Liver (tissue), 9 donors: ENCODE data around the gene DHCR24. TPM values are rescaled to one million over a fixed set of nuclear protein-coding genes. Genes with fewer than 3 reads are reported as not detected.

Experiments
- DNase-seq: peaks from one replicate; pipeline ENCODE4 v3.0.0-alpha.2; 2017; ENCODE audit warnings: low spot score
- H3K27ac ChIP-seq, 2 donors: one replicate each; pipeline ENCODE4 v1.7.0; 2013; ENCODE audit warnings: inconsistent platforms in 2 of 2, low read length in 2 of 2, control low read depth in 1 of 2, low read depth in 1 of 2, mild to moderate bottlenecking in 1 of 2
- H3K27me3 ChIP-seq, 4 donors: one replicate each; pipeline versions ENCODE4 v1.6.1 to v1.7.0; 2013; ENCODE audit warnings: low read length in 3 of 4, inconsistent platforms in 1 of 4, mild to moderate bottlenecking in 1 of 4, moderate library complexity in 1 of 4; ENCODE audit not compliant: control insufficient read depth in 4 of 4, insufficient read depth in 4 of 4
- H3K36me3 ChIP-seq, 4 donors: one replicate each; pipeline versions ENCODE4 v1.6.1 to v1.7.0; 2013; ENCODE audit warnings: low read length in 3 of 4, mild to moderate bottlenecking in 3 of 4, low read depth in 1 of 4, moderate library complexity in 1 of 4; ENCODE audit not compliant: control insufficient read depth in 4 of 4, insufficient read depth in 3 of 4
- H3K4me1 ChIP-seq, 4 donors: one replicate each; pipeline versions ENCODE4 v1.6.1 to v1.7.0; 2013; ENCODE audit warnings: low read length in 3 of 4, mild to moderate bottlenecking in 3 of 4, moderate library complexity in 1 of 4; ENCODE audit not compliant: control insufficient read depth in 4 of 4, insufficient read depth in 4 of 4
- H3K4me3 ChIP-seq, 3 donors: one replicate each; pipeline versions ENCODE4 v1.6.1 to v1.7.0; 2013; ENCODE audit warnings: low read length in 3 of 3, control low read depth in 1 of 3, low read depth in 1 of 3, mild to moderate bottlenecking in 1 of 3
- H3K9ac ChIP-seq, 2 donors: one replicate each; pipeline ENCODE4 v1.7.0; 2013; ENCODE audit warnings: low read length in 2 of 2, mild to moderate bottlenecking in 2 of 2, moderate library complexity in 2 of 2, control low read depth in 1 of 2, low read depth in 1 of 2
- H3K9me3 ChIP-seq, 4 donors: one replicate each; pipeline versions ENCODE4 v1.6.1 to v1.7.0; 2013; ENCODE audit warnings: low read length in 3 of 4; ENCODE audit not compliant: control insufficient read depth in 4 of 4
- EGR1 ChIP-seq, 2 donors: IDR thresholded peaks; 2 replicates each; pipeline ENCODE4 v1.6.1; 2016 to 2018; ENCODE audit warnings: antibody characterized with exemption in 2 of 2, low read depth in 2 of 2
- FOXA1 ChIP-seq: IDR thresholded peaks from 2 replicates; pipeline ENCODE4 v1.6.1; 2016; ENCODE audit warnings: antibody characterized with exemption
- FOXA2 ChIP-seq: IDR thresholded peaks from 2 replicates; pipeline ENCODE4 v1.6.1; 2016; ENCODE audit warnings: antibody characterized with exemption
- GABPA ChIP-seq, 2 donors: IDR thresholded peaks in 1 of 2; conservative IDR thresholded peaks in 1 of 2; 2 replicates each; pipeline ENCODE4 v1.6.1; 2016; ENCODE audit warnings: antibody characterized with exemption in 2 of 2, mild to moderate bottlenecking in 1 of 2, moderate library complexity in 1 of 2
- JUND ChIP-seq, 2 donors: IDR thresholded peaks; 2 replicates each; pipeline ENCODE4 v1.6.1; 2016; ENCODE audit warnings: antibody characterized with exemption in 2 of 2
- NR2F2 ChIP-seq: IDR thresholded peaks from 2 replicates; pipeline ENCODE4 v1.6.1; 2016; ENCODE audit warnings: antibody characterized with exemption
- RAD21 ChIP-seq, 2 donors: IDR thresholded peaks; 2 replicates each; pipeline ENCODE4 v1.6.1; 2016; ENCODE audit warnings: antibody characterized with exemption in 2 of 2, mild to moderate bottlenecking in 2 of 2
- SP1 ChIP-seq: IDR thresholded peaks from 2 replicates; pipeline ENCODE4 v1.6.1; 2018; ENCODE audit warnings: antibody characterized with exemption, mild to moderate bottlenecking
- WGBS: extraction: QIAGEN DNeasy Blood & Tissue Kit; methylation state at CpG from one replicate; pipeline ENCODE4 v1.1.7; 2013; 5-methylcytosine and 5-hydroxymethylcytosine counted together
- polyA plus RNA-seq, 2 donors: library from polyadenylated mRNA; stranded (reverse) in 1 of 2; unstranded in 1 of 2; fragments of 200-250 nt in 1 of 2; fragments of >200 nt in 1 of 2; fragmentation: Nextera tagmentation in 1 of 2; extraction: Ambion mirVana in 1 of 2; gene quantifications; one replicate each; pipeline versions ENCODE4 v1.2.1 to v1.2.3, GENCODE V29; 2013 to 2015
- total RNA-seq, 2 donors: library from RNA; depleted of rRNA; stranded (reverse); fragments of >200 nt; gene quantifications; one replicate each; pipeline ENCODE4 v1.2.3, GENCODE V29; 2014
- TF ChIP-seq, protein P1 (sequence below): fragments of 150-350 bp; IDR thresholded peaks from 2 replicates; pipeline ENCODE4 v1.5.1; 2017; ENCODE audit warnings: improper control_type of control experiment, low read depth, low read length; ENCODE audit not compliant: missing input control
- TF ChIP-seq, protein P2 (sequence below): IDR thresholded peaks from 2 replicates; pipeline ENCODE4 v1.6.1; 2016; ENCODE audit warnings: antibody characterized with exemption
- TF ChIP-seq, protein P3 (sequence below): IDR thresholded peaks from 2 replicates; pipeline ENCODE4 v1.6.1; 2016; ENCODE audit warnings: antibody characterized with exemption
- donor health status: healthy.
- donor health status: healthy.
- donor health status: healthy.
- donor health status: healthy.
- donor health status: healthy.

Gene DHCR24
- total and polyA plus RNA-seq, 4 donors, result 271 to 815 (median 600) TPM

DNA sequence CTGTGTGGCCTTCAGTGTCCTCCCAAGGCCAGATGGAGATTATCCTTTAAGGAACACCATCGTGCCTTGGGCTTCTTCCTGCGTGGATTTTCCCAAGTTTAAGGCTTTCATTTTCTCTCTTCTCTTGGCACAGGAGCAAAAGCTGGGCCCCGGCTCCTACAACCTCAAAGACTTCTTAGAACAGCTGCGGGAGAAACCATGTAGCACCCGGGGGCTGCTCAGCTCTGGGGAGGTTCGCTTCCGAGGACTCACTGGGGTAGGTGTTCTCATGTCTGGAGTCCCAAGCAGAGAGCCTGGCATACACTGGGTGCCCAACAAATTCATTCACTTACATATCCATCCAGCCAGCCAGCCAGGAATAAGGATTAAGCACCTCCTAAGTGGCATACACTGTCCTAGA, 79.2 kb downstream of the DHCR24 start (continued):
- TF ChIP-seq GABPA (IDR thresholded peaks at IDR 0.05 in 1 of 2, conservative IDR thresholded peaks at IDR 0.05 in 1 of 2) (no peak), SP1 (no peak), FOXA1 (no peak), NR2F2 (no peak)
- TF ChIP-seq, protein P1, sequence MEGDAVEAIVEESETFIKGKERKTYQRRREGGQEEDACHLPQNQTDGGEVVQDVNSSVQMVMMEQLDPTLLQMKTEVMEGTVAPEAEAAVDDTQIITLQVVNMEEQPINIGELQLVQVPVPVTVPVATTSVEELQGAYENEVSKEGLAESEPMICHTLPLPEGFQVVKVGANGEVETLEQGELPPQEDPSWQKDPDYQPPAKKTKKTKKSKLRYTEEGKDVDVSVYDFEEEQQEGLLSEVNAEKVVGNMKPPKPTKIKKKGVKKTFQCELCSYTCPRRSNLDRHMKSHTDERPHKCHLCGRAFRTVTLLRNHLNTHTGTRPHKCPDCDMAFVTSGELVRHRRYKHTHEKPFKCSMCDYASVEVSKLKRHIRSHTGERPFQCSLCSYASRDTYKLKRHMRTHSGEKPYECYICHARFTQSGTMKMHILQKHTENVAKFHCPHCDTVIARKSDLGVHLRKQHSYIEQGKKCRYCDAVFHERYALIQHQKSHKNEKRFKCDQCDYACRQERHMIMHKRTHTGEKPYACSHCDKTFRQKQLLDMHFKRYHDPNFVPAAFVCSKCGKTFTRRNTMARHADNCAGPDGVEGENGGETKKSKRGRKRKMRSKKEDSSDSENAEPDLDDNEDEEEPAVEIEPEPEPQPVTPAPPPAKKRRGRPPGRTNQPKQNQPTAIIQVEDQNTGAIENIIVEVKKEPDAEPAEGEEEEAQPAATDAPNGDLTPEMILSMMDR, result no peak
- TF ChIP-seq, protein P2, sequence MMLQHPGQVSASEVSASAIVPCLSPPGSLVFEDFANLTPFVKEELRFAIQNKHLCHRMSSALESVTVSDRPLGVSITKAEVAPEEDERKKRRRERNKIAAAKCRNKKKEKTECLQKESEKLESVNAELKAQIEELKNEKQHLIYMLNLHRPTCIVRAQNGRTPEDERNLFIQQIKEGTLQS, result no peak

DNA sequence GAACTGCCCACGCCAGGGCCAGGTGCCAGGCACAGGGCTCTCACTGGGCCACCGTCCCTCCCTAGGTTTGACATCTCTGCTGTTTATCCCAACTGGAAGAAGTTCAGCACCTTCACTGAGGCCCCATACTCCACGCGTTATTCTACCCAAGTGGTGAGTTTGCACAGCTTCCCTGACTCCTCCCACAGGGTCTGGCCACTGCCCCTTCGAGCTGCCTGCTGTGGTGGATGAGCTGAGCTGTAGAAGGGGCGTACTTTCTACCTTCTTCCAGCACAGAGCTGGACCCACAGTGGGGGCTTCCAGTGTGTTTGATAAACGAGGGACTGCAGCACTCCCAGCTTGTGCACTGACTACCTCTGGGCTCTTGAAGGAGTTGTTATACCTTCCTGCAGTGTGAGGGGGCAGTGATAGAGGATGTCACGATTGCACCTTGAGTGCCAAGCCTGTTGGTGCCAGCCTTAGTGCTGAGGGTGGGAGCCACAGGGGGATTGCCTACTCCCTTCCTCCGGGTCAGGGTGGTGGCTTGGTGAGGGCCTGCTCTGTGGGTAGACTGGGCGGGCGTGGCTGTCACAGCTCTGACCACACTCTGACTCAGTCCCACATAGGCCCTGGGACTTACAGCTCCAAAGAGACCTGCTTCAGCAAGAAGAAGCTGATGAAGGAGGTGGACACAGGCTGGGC, 79.9 kb downstream of the DHCR24 start:
- 90% methylated on average over 11 of the region's 11 CpGs for WGBS
- Histone ChIP-seq H3K4me1 (peaks cover 8 to 52% (median 36%) of the 10 kb centered on the region in 4 donors), H3K9ac (no peak overlapping the region), H3K9me3 (no peaks in the 10 kb centered on the region), H3K4me3 (no peak overlapping the region), H3K36me3 (no peaks in the 10 kb centered on the region), H3K27me3 (no peaks in the 10 kb centered on the region), H3K27ac (no peak overlapping the region)
- DNase-seq, result no peak
- no peak for TF ChIP-seq JUND (IDR thresholded peaks at IDR 0.05)
- TF ChIP-seq RAD21 (IDR thresholded peaks at IDR 0.05), result no peak

DNA sequence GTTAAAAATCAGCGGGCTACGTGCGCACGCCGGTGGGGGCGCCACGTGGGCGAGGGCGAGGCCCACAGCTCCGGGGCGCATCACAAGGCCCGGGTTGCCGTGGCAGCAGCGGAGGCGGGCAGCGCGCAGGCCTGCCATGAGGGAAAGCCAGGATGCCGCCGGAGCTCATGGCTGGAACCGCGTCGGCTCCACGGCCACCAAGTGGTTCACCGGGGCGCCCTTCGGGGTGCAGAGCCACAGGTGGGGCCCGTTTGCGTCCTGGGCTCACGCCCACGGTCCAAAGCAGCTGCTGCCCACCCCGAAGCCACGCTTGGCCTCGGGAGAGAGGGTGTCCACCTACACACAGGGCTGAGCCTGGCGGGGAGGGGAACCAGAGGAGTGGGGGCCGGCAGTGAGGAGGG, 81.0 kb downstream of the DHCR24 start:
- Histone ChIP-seq H3K4me1 (peaks cover 10 to 57% (median 42%) of the 10 kb centered on the region in 4 donors), H3K27me3 (no peaks in the 10 kb centered on the region), H3K9me3 (no peaks in the 10 kb centered on the region), H3K9ac (no peak overlapping the region), H3K36me3 (no peaks in the 10 kb centered on the region), H3K27ac (no peak overlapping the region), H3K4me3 (no peak overlapping the region)
- WGBS, result 90% methylated on average over 35 of the region's 35 CpGs
- DNase-seq, result no peak
- TF ChIP-seq FOXA2 (no peak), NR2F2 (no peak)
- TF ChIP-seq, protein P3, sequence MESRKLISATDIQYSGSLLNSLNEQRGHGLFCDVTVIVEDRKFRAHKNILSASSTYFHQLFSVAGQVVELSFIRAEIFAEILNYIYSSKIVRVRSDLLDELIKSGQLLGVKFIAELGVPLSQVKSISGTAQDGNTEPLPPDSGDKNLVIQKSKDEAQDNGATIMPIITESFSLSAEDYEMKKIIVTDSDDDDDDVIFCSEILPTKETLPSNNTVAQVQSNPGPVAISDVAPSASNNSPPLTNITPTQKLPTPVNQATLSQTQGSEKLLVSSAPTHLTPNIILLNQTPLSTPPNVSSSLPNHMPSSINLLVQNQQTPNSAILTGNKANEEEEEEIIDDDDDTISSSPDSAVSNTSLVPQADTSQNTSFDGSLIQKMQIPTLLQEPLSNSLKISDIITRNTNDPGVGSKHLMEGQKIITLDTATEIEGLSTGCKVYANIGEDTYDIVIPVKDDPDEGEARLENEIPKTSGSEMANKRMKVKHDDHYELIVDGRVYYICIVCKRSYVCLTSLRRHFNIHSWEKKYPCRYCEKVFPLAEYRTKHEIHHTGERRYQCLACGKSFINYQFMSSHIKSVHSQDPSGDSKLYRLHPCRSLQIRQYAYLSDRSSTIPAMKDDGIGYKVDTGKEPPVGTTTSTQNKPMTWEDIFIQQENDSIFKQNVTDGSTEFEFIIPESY, result no peak

DNA sequence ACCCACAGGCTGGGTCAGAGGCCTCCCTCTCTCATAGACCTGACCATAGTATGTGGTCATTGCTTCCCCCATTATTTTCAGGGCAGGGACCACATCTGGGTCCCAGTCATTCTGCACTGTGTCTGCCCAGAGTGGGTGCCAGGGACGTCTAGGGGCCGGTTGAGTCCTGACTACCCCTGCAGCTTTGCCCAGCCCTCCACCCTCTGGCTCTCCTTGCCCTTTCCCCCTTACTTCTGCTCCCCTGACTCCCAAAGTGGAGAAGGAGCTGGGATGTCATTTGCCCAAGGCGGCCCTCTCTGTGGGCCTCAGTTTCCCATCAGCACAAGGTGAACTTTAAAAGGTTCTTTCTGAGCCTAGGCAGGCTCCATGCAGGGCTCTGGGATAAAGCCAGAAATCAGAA, 81.5 kb downstream of the DHCR24 start:
- H3K9ac ChIP-seq, result no peak overlapping the region
- TF ChIP-seq EGR1 (IDR thresholded peaks at IDR 0.05; ENCODE audit: low read depth in 2 of 2), result no peak
- H3K9me3 ChIP-seq, result no peaks in the 10 kb centered on the region
- peak overlapping the region; percentile 80 to 86 for H3K27ac ChIP-seq
- no peak overlapping the region for H3K4me3 ChIP-seq
- DNase-seq, result no peak
- H3K36me3 ChIP-seq, result no peaks in the 10 kb centered on the region
- 97% methylated on average over 3 of the region's 3 CpGs for WGBS
- H3K27me3 ChIP-seq, result no peaks in the 10 kb centered on the region
- peaks cover 12 to 56% (median 39%) of the 10 kb centered on the region in 4 donors for H3K4me1 ChIP-seq
